Measurements from ENCODE around the gene AGPAT2.

The AGPAT2 gene

DNA sequence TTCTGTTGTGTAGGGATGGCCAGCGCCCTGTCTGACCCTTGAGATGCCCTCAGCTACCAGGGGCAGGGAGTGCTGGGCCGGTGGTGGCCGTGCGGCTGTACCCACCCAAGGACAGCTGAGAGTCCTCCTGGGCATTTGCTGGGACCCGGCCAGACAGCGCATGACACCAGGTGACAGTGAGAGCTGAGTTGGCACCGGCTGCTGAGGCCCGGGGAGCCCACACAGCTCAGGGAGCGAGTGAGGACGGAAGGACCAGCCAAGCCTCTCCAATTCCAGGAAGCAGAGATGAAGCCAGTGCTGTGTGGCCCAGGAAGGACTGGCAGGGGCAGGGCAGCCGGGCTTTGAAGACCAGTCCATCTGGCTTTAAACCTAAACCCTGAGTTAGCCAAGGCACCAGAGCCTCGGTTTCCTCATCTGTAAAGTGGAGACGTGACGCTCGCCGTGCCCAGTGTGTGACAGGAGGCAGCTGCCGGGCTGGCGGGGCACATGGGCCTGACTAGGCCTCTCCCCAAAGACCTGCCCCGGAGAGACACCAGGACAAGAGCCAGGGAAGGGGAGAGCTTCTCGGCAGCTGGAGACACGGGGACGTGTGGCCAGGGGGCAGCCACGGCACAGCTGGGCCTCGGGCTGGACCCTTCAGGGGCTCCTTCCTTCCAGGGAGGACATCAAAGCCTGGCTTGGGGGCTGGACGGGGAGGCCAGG, 3.0 kb upstream of the AGPAT2 start:
- Histone ChIP-seq H3K27ac (ENCODE audit: low read depth, low read length) (peak overlapping the region; percentile 30), H3K9ac (ENCODE audit: low read length in 5 of 5) (peak overlapping the region in 1 of 5 donors; percentile 27), H3K27me3 (ENCODE audit: control insufficient read depth in 5 of 5, insufficient read depth in 4 of 5, low read length in 5 of 5) (no peaks in the 10 kb centered on the region), H3K4me1 (ENCODE audit: control insufficient read depth in 5 of 5, insufficient read depth in 5 of 5, low read length in 5 of 5) (peaks cover 2 to 60% (median 57%) of the 10 kb centered on the region in 5 donors), H3K36me3 (ENCODE audit: control insufficient read depth in 5 of 5, insufficient read depth in 5 of 5, low read length in 5 of 5) (no peaks in the 10 kb centered on the region), H3K4me3 (ENCODE audit: low read depth in 1 of 5, low read length in 5 of 5) (no peak overlapping the region), H3K9me3 (ENCODE audit: control insufficient read depth in 5 of 5, low read length in 5 of 5) (no peaks in the 10 kb centered on the region)

DNA sequence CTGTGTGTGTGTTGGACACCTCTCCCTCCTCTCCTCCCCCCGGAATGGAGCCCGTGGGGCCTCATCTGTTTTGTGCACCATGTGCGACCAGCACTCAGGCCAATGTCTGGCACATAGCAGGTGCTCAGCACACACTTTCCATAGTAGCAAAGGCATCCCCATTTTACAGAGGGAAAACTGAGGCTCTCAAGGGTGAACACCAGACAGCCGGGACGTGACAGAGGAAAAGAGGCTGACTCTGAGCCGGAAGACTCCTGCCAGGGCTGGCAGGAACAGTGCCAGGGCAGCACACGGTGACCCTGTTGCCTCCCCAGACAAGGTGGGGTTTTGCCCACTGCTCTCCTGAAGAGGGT, 1.8 kb upstream of the AGPAT2 start:
- Histone ChIP-seq H3K4me1 (ENCODE audit: control insufficient read depth in 5 of 5, insufficient read depth in 5 of 5, low read length in 5 of 5) (peaks cover 2 to 68% (median 63%) of the 10 kb centered on the region in 5 donors), H3K27me3 (ENCODE audit: control insufficient read depth in 5 of 5, insufficient read depth in 4 of 5, low read length in 5 of 5) (no peaks in the 10 kb centered on the region), H3K36me3 (ENCODE audit: control insufficient read depth in 5 of 5, insufficient read depth in 5 of 5, low read length in 5 of 5) (peaks cover 0 to 2% (median 0%) of the 10 kb centered on the region in 5 donors), H3K4me3 (ENCODE audit: low read depth in 1 of 5, low read length in 5 of 5) (no peak overlapping the region), H3K27ac (ENCODE audit: low read depth, low read length) (peak overlapping the region; percentile 37), H3K9me3 (ENCODE audit: control insufficient read depth in 5 of 5, low read length in 5 of 5) (no peaks in the 10 kb centered on the region), H3K9ac (ENCODE audit: low read length in 5 of 5) (no peak overlapping the region)

DNA sequence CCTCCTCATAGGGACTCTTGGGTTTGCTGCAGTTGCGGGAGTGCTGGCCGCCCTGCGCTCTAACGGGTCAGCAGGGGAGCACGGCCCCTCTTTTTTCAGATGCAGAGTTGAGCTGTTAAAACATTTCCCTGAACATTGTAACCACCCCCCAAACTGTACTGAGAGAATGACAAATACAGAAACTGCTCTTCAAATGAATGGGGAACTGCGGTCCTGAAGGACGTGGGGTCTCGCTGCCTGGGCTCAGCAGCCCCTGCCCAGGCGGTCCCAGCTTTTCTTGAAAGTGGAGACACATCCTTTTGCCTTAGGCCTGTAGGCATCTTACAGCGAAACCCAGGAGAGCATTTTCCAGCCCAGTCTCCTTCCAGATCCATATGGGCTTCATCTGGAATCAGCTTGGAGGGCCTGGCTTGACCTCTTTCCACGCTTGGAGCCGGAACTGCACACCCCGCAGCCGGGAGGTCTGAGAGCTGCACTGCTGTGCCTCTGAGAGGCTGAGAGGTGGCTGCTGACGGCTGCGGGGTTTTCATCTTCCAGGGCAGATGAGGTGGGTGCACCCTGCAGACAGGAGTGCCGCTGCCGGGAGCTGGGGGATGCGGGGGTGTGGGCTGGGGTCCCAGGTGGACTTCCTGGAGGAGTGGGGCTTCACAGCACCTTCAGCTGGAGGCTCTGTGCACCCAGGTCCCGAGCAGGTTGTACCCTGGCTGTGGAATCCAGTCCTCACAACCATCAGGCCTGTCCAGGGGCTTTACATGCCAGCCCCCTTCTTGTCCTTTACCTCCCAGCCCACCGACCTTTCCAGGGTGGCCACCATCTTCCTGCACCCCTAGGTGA, 1.2 kb upstream of the AGPAT2 start:
- peaks cover 0 to 8% (median 0%) of the 10 kb centered on the region in 5 donors for H3K36me3 ChIP-seq (ENCODE audit: control insufficient read depth in 5 of 5, insufficient read depth in 5 of 5, low read length in 5 of 5)
- peaks cover 2 to 72% (median 65%) of the 10 kb centered on the region in 5 donors for H3K4me1 ChIP-seq (ENCODE audit: control insufficient read depth in 5 of 5, insufficient read depth in 5 of 5, low read length in 5 of 5)
- H3K9me3 ChIP-seq (ENCODE audit: control insufficient read depth in 5 of 5, low read length in 5 of 5) = no peaks in the 10 kb centered on the region
- H3K27me3 ChIP-seq (ENCODE audit: control insufficient read depth in 5 of 5, insufficient read depth in 4 of 5, low read length in 5 of 5) = no peaks in the 10 kb centered on the region
- no peak overlapping the region for H3K9ac ChIP-seq (ENCODE audit: low read length in 5 of 5)
- peak overlapping the region; percentile 37 for H3K27ac ChIP-seq (ENCODE audit: low read depth, low read length)
- peak overlapping the region in 1 of 5 donors; percentile 40 for H3K4me3 ChIP-seq (ENCODE audit: low read depth in 1 of 5, low read length in 5 of 5)

DNA sequence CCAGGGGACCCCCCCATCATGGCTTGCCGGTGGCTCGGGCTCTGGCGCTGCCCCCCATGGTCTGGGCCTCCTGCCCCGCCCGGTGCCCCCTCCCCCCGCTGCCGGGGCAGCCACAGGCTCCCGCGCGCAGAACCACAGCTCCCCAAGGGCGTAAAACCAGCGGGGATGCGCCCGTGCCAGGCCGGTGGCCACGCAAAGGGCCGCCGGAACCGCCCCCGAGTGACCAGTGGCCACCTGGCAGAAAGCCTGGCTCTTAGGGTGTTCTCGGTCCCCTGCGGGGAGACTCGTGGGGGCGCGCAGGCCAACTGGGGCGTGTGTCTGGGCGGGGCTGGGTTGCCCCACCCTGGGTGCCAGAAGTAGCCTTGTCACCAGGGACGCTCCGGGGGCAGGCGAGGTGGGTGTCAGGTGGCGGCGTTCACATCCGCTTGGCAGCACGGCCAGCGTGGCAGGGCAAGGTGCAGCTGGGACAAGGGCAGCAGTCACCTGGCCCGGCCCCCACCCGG, 515 bp upstream of the AGPAT2 start:
- peaks cover 0 to 8% (median 0%) of the 10 kb centered on the region in 5 donors for H3K36me3 ChIP-seq (ENCODE audit: control insufficient read depth in 5 of 5, insufficient read depth in 5 of 5, low read length in 5 of 5)
- H3K9ac ChIP-seq (ENCODE audit: low read length in 5 of 5) = no peak overlapping the region
- no peaks in the 10 kb centered on the region for H3K9me3 ChIP-seq (ENCODE audit: control insufficient read depth in 5 of 5, low read length in 5 of 5)
- peak overlapping the region; percentile 18 for H3K27ac ChIP-seq (ENCODE audit: low read depth, low read length)
- peak overlapping the region in 1 of 5 donors; percentile 40 for H3K4me3 ChIP-seq (ENCODE audit: low read depth in 1 of 5, low read length in 5 of 5)
- H3K27me3 ChIP-seq (ENCODE audit: control insufficient read depth in 5 of 5, insufficient read depth in 4 of 5, low read length in 5 of 5) = no peaks in the 10 kb centered on the region
- H3K4me1 ChIP-seq (ENCODE audit: control insufficient read depth in 5 of 5, insufficient read depth in 5 of 5, low read length in 5 of 5) = peaks cover 2 to 72% (median 71%) of the 10 kb centered on the region in 5 donors

DNA sequence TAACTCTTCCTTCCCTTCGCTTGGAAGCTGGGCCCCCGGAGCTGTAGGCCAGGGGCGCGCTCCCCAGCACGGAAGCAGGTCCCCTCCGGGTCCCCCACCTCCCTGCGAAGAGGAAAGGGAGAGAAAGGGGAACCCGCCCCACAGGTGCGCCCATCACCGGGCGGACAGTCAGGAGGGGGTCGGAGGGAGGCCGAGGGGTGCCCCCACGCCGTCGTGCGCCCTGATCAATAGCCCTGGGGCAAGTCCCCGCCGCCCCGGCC, 793 bp downstream of the AGPAT2 start:
- H3K27ac ChIP-seq (ENCODE audit: low read depth, low read length) = peak overlapping the region; percentile 86
- no peaks in the 10 kb centered on the region for H3K9me3 ChIP-seq (ENCODE audit: control insufficient read depth in 5 of 5, low read length in 5 of 5)
- H3K4me1 ChIP-seq (ENCODE audit: control insufficient read depth in 5 of 5, insufficient read depth in 5 of 5, low read length in 5 of 5) = peaks cover 2 to 85% (median 84%) of the 10 kb centered on the region in 5 donors
- no peaks in the 10 kb centered on the region for H3K27me3 ChIP-seq (ENCODE audit: control insufficient read depth in 5 of 5, insufficient read depth in 4 of 5, low read length in 5 of 5)
- peaks cover 0 to 8% (median 0%) of the 10 kb centered on the region in 5 donors for H3K36me3 ChIP-seq (ENCODE audit: control insufficient read depth in 5 of 5, insufficient read depth in 5 of 5, low read length in 5 of 5)
- peak overlapping the region; percentile 60 to 93 (median 79) for H3K4me3 ChIP-seq (ENCODE audit: low read depth in 1 of 5, low read length in 5 of 5)
- peak overlapping the region in 4 of 5 donors; percentile 51 to 97 (median 88) for H3K9ac ChIP-seq (ENCODE audit: low read length in 5 of 5)

DNA sequence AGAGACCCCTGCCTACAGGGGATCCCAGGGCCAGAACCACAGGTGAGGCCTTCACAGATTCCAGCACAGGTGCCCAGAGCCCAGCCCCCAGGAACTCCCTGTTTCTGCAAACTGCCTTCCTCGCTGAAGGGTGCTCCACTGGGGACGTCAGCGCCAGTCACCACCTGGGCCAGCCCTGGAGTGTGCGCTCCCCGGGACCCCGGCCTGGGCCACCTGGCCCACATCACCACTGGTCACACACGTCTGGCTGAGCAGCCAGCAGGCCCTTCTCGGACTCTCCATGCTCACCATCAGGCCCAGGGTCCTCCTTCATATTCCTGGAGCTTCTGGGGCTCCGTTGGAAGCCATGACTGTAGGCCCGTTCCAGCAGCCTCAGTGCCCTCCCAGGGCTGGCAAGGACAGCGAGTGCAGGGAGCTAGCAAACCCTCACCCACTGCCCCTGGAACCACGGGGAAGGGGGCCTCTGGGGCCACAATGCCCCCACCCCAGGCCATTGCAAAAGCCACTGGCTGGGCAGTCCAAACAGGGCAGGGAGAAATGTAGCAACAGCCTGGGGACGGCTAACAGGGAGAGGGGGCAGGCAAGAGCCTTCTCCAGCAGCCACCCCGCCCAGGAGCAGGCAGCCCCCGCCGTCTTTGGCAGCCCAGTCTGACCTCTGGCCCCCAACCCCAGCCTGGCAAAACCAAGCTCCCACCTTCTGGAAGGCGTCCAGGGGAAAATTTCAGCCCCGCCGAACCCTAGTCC, 1.3 kb downstream of the AGPAT2 start:
- Histone ChIP-seq H3K27ac (ENCODE audit: low read depth, low read length) (peak overlapping the region; percentile 86), H3K4me1 (ENCODE audit: control insufficient read depth in 5 of 5, insufficient read depth in 5 of 5, low read length in 5 of 5) (peaks cover 2 to 90% (median 88%) of the 10 kb centered on the region in 5 donors), H3K9me3 (ENCODE audit: control insufficient read depth in 5 of 5, low read length in 5 of 5) (no peaks in the 10 kb centered on the region), H3K27me3 (ENCODE audit: control insufficient read depth in 5 of 5, insufficient read depth in 4 of 5, low read length in 5 of 5) (no peaks in the 10 kb centered on the region), H3K9ac (ENCODE audit: low read length in 5 of 5) (peak overlapping the region in 4 of 5 donors; percentile 51 to 97 (median 88)), H3K4me3 (ENCODE audit: low read depth in 1 of 5, low read length in 5 of 5) (peak overlapping the region; percentile 60 to 93 (median 79)), H3K36me3 (ENCODE audit: control insufficient read depth in 5 of 5, insufficient read depth in 5 of 5, low read length in 5 of 5) (peaks cover 0 to 8% (median 0%) of the 10 kb centered on the region in 5 donors)

DNA sequence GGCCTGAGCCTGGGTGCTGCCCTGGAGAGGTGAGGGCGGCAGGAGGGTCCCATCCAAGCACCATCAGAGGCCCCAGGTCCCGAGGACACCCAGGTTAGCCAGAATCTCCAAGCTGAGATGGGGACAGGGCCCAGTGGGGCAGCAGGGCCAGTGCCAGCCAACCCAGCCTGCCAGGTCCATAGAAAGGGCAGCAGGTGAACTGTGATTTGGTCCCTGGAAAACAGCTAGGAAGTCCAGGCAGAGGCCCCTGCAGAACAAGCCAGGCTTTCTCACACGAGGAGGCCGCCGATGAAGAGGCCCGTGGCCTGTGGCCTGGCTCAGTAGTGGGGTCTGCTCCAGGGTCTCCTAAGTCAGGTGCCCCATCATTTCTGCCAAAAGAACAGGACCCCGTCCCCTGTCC, 2.0 kb downstream of the AGPAT2 start:
- Histone ChIP-seq H3K9ac (ENCODE audit: low read length in 5 of 5) (peak overlapping the region; percentile 16 to 97 (median 88)), H3K9me3 (ENCODE audit: control insufficient read depth in 5 of 5, low read length in 5 of 5) (no peaks in the 10 kb centered on the region), H3K4me3 (ENCODE audit: low read depth in 1 of 5, low read length in 5 of 5) (peak overlapping the region; percentile 73 to 93 (median 79)), H3K27ac (ENCODE audit: low read depth, low read length) (peak overlapping the region; percentile 86), H3K36me3 (ENCODE audit: control insufficient read depth in 5 of 5, insufficient read depth in 5 of 5, low read length in 5 of 5) (peaks cover 0 to 8% (median 0%) of the 10 kb centered on the region in 5 donors), H3K4me1 (ENCODE audit: control insufficient read depth in 5 of 5, insufficient read depth in 5 of 5, low read length in 5 of 5) (peaks cover 2 to 89% (median 87%) of the 10 kb centered on the region in 5 donors), H3K27me3 (ENCODE audit: control insufficient read depth in 5 of 5, insufficient read depth in 4 of 5, low read length in 5 of 5) (no peaks in the 10 kb centered on the region)

DNA sequence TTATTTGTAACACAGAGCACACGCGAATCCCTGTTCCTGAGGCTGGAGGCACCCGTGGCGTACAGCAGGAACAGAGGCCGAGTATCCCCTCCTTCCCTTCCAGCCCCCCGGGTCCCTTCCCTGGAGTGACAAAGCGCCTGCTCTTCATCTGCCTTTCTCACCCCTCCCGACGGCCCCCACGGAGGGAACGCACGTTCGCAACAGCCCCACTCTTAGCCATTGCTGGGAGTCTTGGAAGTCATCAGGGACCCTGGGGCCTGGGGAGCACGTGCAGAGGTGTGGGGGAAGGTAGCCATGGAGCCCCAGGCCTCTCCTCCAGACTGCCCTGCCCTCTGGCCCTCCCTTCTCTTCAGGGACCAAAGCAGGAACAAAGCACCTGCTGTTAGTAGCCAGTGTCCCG, 2.5 kb downstream of the AGPAT2 start:
- Histone ChIP-seq H3K27me3 (ENCODE audit: control insufficient read depth in 5 of 5, insufficient read depth in 4 of 5, low read length in 5 of 5) (no peaks in the 10 kb centered on the region), H3K36me3 (ENCODE audit: control insufficient read depth in 5 of 5, insufficient read depth in 5 of 5, low read length in 5 of 5) (peaks cover 0 to 8% (median 0%) of the 10 kb centered on the region in 5 donors), H3K27ac (ENCODE audit: low read depth, low read length) (peak overlapping the region; percentile 86), H3K9ac (ENCODE audit: low read length in 5 of 5) (peak overlapping the region; percentile 16 to 97 (median 88)), H3K4me3 (ENCODE audit: low read depth in 1 of 5, low read length in 5 of 5) (peak overlapping the region; percentile 73 to 93 (median 79)), H3K9me3 (ENCODE audit: control insufficient read depth in 5 of 5, low read length in 5 of 5) (no peaks in the 10 kb centered on the region), H3K4me1 (ENCODE audit: control insufficient read depth in 5 of 5, insufficient read depth in 5 of 5, low read length in 5 of 5) (peaks cover 3 to 89% (median 86%) of the 10 kb centered on the region in 5 donors)

DNA sequence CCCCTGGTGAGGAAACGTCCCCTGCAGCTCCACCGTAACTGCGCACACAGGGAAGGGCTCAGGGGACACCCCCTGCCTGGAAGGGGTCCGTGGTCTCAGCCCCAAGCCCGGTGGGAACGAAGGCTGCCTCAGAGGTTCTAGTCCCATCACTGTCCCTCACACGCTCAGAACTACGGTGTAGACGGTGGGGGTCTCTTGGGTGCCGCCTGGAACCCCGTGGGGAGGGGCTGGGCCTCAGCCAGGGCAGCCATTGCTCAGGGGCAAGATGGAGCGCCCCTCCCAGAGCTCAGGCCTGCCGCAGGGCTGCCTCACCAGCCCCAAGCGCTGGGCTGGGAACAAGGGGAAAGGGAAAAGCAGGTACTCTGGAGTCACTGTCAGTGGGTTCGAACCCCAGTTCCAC, 2.9 kb downstream of the AGPAT2 start:
- peak overlapping the region; percentile 73 to 93 (median 79) for H3K4me3 ChIP-seq (ENCODE audit: low read depth in 1 of 5, low read length in 5 of 5)
- no peaks in the 10 kb centered on the region for H3K27me3 ChIP-seq (ENCODE audit: control insufficient read depth in 5 of 5, insufficient read depth in 4 of 5, low read length in 5 of 5)
- peak overlapping the region; percentile 10 to 97 (median 88) for H3K9ac ChIP-seq (ENCODE audit: low read length in 5 of 5)
- H3K4me1 ChIP-seq (ENCODE audit: control insufficient read depth in 5 of 5, insufficient read depth in 5 of 5, low read length in 5 of 5) = peaks cover 3 to 91% (median 86%) of the 10 kb centered on the region in 5 donors
- peaks cover 0 to 11% (median 0%) of the 10 kb centered on the region in 5 donors for H3K36me3 ChIP-seq (ENCODE audit: control insufficient read depth in 5 of 5, insufficient read depth in 5 of 5, low read length in 5 of 5)
- H3K27ac ChIP-seq (ENCODE audit: low read depth, low read length) = peak overlapping the region; percentile 86
- no peaks in the 10 kb centered on the region for H3K9me3 ChIP-seq (ENCODE audit: control insufficient read depth in 5 of 5, low read length in 5 of 5)

Data from subcutaneous abdominal adipose tissue (tissue), 5 donors.